ENCODE measurements around the gene NONO. TPM values are rescaled to one million over a fixed set of nuclear protein-coding genes. Genes with fewer than 3 reads are reported as not detected.

The NONO gene
- total RNA-seq, 1 experiment from 2014 or later = 514 TPM

DNA sequence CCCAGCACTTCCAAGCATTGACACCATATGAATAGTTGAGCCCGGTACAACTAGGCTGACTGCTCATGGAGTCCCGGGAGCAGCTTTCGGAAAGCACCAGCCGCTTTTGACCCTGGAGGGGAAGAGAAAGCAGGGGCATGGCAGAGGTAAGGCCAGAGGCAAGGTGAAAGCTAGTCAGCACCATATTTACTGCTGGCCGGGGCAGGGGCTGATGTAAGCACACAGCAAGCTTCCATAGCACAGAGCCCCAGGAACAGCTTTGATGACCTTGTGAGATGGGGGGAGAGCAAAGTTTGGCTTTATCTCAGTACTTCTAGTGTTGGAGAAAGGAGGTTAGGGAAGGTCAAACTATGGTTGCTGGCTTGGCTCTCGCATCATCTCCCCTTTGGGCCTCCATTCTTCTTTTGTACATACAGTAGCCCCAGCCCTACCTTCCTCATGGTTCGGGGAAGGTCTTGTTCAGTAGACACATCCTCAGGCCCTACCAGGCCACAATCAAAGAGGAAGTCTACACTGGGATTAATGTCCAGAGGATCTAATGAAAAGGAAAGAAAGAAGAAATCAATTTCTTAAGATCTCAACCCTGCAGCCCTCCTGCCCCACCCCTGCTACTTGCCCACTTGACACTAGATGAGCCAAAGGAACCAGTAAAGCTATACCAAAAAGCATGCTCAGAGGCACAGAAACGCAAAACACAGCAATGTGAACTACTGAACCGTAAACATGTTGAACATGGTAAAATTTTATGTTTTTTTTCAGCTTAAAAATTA, 38.9 kb upstream of the NONO start:
- H3K4me1 ChIP-seq (ENCODE audit: insufficient read depth, low read length) = no peaks in the 10 kb centered on the region
- H3F3A ChIP-seq (ENCODE audit: low read length, unreplicated experiment) = no peaks in the 10 kb centered on the region
- POLR2A ChIA-PET (ENCODE audit: unreplicated experiment) = no interaction called here
- no peaks in the 10 kb centered on the region for H3K27me3 ChIP-seq (ENCODE audit: low read length)
- H3K9ac ChIP-seq (ENCODE audit: low read length) = no peak overlapping the region
- no peaks in the 10 kb centered on the region for H3K9me3 ChIP-seq (ENCODE audit: low read length)
- no TSS peak for BruUV-seq (replicated peaks)
- no peak overlapping the region for H3K27ac ChIP-seq (ENCODE audit: low read length)
- TF ChIP-seq EZH2phosphoT487 (IDR thresholded peaks at IDR 0.05; ENCODE audit: borderline replicate concordance, low read length) (no peak), EZH2 (IDR thresholded peaks at IDR 0.05; ENCODE audit: low read length, unreplicated experiment) (no peak)
- TF ChIP-seq, protein P1, sequence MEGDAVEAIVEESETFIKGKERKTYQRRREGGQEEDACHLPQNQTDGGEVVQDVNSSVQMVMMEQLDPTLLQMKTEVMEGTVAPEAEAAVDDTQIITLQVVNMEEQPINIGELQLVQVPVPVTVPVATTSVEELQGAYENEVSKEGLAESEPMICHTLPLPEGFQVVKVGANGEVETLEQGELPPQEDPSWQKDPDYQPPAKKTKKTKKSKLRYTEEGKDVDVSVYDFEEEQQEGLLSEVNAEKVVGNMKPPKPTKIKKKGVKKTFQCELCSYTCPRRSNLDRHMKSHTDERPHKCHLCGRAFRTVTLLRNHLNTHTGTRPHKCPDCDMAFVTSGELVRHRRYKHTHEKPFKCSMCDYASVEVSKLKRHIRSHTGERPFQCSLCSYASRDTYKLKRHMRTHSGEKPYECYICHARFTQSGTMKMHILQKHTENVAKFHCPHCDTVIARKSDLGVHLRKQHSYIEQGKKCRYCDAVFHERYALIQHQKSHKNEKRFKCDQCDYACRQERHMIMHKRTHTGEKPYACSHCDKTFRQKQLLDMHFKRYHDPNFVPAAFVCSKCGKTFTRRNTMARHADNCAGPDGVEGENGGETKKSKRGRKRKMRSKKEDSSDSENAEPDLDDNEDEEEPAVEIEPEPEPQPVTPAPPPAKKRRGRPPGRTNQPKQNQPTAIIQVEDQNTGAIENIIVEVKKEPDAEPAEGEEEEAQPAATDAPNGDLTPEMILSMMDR (conservative IDR thresholded peaks at IDR 0.05; ENCODE audit: low read depth, low read length) = no peak
- no peaks in the 10 kb centered on the region for H4K20me1 ChIP-seq (ENCODE audit: low read length)
- no peak overlapping the region for H2AFZ ChIP-seq (ENCODE audit: low read length)
- intact Hi-C loops (cut with micrococcal nuclease) = no loop called here
- no peak overlapping the region for H3K4me2 ChIP-seq (ENCODE audit: low read length)
- ATAC-seq (no peak), DNase-seq (no peak)
- no peak overlapping the region for H3K4me3 ChIP-seq (ENCODE audit: low read length)
- H3K9me2 ChIP-seq (replicated peaks; ENCODE audit: low read length) = no peaks in the 10 kb centered on the region
- CTCF ChIA-PET = no interaction called here
- no peaks in the 10 kb centered on the region for H3K79me2 ChIP-seq (ENCODE audit: low read length)
- peaks cover 6% of the 10 kb centered on the region for H3K36me3 ChIP-seq (ENCODE audit: low read depth, low read length)

DNA sequence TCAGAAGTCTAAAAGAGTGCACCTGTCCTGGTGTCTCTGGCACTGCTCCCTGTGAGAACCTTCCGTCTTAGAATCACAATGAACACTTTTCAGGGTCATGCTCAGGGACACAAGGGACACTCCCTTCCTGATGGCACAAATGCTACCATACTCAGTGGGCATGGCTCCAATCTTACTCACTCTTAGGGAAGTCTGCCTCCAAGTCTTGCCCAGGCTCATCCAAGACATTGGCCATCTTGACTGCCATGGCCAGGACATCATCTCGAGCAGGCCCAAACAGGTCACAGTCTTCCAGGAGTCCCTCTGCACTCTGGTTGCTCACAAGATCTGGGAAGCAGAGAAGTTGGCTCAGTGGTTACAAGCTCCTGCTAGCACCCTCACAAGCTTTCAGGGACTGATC, 38.3 kb upstream of the NONO start:
- no peak overlapping the region for H3K27ac ChIP-seq (ENCODE audit: low read length)
- no peaks in the 10 kb centered on the region for H3K79me2 ChIP-seq (ENCODE audit: low read length)
- H3K4me3 ChIP-seq (ENCODE audit: low read length) = no peak overlapping the region
- CTCF ChIA-PET = no interaction called here
- no TSS peak for BruUV-seq (replicated peaks)
- POLR2A ChIA-PET (ENCODE audit: unreplicated experiment) = no interaction called here
- H3K4me2 ChIP-seq (ENCODE audit: low read length) = no peak overlapping the region
- H2AFZ ChIP-seq (ENCODE audit: low read length) = no peak overlapping the region
- H3K4me1 ChIP-seq (ENCODE audit: insufficient read depth, low read length) = no peaks in the 10 kb centered on the region
- H3K9me3 ChIP-seq (ENCODE audit: low read length) = no peaks in the 10 kb centered on the region
- no peaks in the 10 kb centered on the region for H3K27me3 ChIP-seq (ENCODE audit: low read length)
- H3K9ac ChIP-seq (ENCODE audit: low read length) = no peak overlapping the region
- peaks cover 6% of the 10 kb centered on the region for H3K36me3 ChIP-seq (ENCODE audit: low read depth, low read length)
- intact Hi-C loops (cut with micrococcal nuclease) = no loop called here
- TF ChIP-seq EZH2 (IDR thresholded peaks at IDR 0.05; ENCODE audit: low read length, unreplicated experiment) (no peak), EZH2phosphoT487 (IDR thresholded peaks at IDR 0.05; ENCODE audit: borderline replicate concordance, low read length) (no peak)
- TF ChIP-seq, protein P1 (conservative IDR thresholded peaks at IDR 0.05; ENCODE audit: low read depth, low read length) = no peak
- no peaks in the 10 kb centered on the region for H3F3A ChIP-seq (ENCODE audit: low read length, unreplicated experiment)
- DNase-seq (no peak), ATAC-seq (no peak)
- H3K9me2 ChIP-seq (replicated peaks; ENCODE audit: low read length) = no peaks in the 10 kb centered on the region
- no peaks in the 10 kb centered on the region for H4K20me1 ChIP-seq (ENCODE audit: low read length)

DNA sequence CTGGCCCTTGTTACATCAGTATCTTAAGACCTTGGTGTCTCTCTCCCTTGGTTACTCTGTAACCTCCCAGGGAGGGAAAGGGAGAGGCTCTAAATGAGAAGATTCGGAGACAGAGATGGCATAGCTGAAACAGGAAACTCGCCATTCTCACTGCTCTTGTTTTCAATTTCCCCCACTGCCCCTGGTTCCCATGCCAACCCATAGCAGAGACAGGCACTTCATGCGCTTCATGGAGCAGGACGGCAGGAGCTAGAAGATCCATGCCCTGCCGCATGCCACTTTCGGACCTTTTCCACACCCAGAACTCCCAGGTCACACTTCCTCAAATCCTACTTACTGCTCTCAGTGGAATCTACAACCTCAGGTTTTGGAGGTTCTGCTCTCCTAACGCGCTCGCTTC, 32.6 kb upstream of the NONO start:
- H3K36me3 ChIP-seq (ENCODE audit: low read depth, low read length) = no peaks in the 10 kb centered on the region; the same call in 1 of the 2 replicates
- BruUV-seq (replicated peaks) = no TSS peak

More for the DNA sequence above, 32.6 kb upstream of the NONO start:
- H4K20me1 ChIP-seq (ENCODE audit: low read length) = no peaks in the 10 kb centered on the region
- no peak overlapping the region for H2AFZ ChIP-seq (ENCODE audit: low read length)
- no peaks in the 10 kb centered on the region for H3K27me3 ChIP-seq (ENCODE audit: low read length)
- H3K9me3 ChIP-seq (ENCODE audit: low read length) = no peaks in the 10 kb centered on the region
- TF ChIP-seq EZH2phosphoT487 (IDR thresholded peaks at IDR 0.05; ENCODE audit: borderline replicate concordance, low read length) (no peak), EZH2 (IDR thresholded peaks at IDR 0.05; ENCODE audit: low read length, unreplicated experiment) (no peak)
- TF ChIP-seq, protein P1 (conservative IDR thresholded peaks at IDR 0.05; ENCODE audit: low read depth, low read length) = no peak
- H3K79me2 ChIP-seq (ENCODE audit: low read length) = peaks cover 12% of the 10 kb centered on the region
- H3K9me2 ChIP-seq (replicated peaks; ENCODE audit: low read length) = no peaks in the 10 kb centered on the region
- no peak overlapping the region for H3K9ac ChIP-seq (ENCODE audit: low read length)
- no peak overlapping the region for H3K27ac ChIP-seq (ENCODE audit: low read length)
- no peak overlapping the region for H3K4me2 ChIP-seq (ENCODE audit: low read length)
- ChIA-PET POLR2A (ENCODE audit: unreplicated experiment) (no interaction called here), CTCF (no interaction called here)
- DNase-seq (no peak), ATAC-seq (no peak)
- H3F3A ChIP-seq (ENCODE audit: low read length, unreplicated experiment) = no peaks in the 10 kb centered on the region
- intact Hi-C loops (cut with micrococcal nuclease) = no loop called here
- no peak overlapping the region for H3K4me3 ChIP-seq (ENCODE audit: low read length)
- peaks cover 17% of the 10 kb centered on the region for H3K4me1 ChIP-seq (ENCODE audit: insufficient read depth, low read length)

Data from PC-3 (cell line).